ENCODE data around the gene NRM.

DNA sequence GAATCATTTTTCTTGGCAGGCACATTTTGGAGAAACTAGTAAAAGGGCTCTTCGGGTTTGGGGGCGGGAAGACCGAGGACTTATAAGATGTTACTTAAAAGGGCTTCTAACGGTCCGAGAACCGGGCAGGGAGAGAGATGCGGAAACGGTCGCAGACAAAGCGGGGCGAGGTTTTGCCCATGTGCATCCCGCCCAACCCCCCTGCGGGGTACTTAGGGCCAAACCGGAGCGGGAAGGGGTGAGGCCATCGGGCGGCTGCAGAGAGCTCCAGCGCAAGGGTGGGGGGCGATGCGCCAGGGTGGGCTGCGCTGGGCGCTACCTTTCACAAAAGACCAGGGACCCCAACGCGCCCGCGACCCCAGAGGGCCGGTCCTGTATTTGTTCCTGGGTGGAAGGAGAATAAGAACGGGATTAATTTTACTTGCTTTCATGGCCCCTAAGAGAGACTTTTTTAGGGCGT, 30.0 kb upstream of the NRM start:
- TF ChIP-seq, protein P1, sequence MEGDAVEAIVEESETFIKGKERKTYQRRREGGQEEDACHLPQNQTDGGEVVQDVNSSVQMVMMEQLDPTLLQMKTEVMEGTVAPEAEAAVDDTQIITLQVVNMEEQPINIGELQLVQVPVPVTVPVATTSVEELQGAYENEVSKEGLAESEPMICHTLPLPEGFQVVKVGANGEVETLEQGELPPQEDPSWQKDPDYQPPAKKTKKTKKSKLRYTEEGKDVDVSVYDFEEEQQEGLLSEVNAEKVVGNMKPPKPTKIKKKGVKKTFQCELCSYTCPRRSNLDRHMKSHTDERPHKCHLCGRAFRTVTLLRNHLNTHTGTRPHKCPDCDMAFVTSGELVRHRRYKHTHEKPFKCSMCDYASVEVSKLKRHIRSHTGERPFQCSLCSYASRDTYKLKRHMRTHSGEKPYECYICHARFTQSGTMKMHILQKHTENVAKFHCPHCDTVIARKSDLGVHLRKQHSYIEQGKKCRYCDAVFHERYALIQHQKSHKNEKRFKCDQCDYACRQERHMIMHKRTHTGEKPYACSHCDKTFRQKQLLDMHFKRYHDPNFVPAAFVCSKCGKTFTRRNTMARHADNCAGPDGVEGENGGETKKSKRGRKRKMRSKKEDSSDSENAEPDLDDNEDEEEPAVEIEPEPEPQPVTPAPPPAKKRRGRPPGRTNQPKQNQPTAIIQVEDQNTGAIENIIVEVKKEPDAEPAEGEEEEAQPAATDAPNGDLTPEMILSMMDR (IDR thresholded peaks at IDR 0.05 in 2 of 3, conservative IDR thresholded peaks at IDR 0.05 in 1 of 3; ENCODE audit: borderline replicate concordance in 1 of 3, insufficient read depth in 1 of 3, low read depth in 2 of 3, low read length in 2 of 3) = no peak
- TF ChIP-seq JUND (IDR thresholded peaks at IDR 0.05) (no peak), SP1 (IDR thresholded peaks at IDR 0.05; ENCODE audit: low read depth) (no peak), SIN3A (IDR thresholded peaks at IDR 0.05; ENCODE audit: low read depth) (no peak), EGR1 (IDR thresholded peaks at IDR 0.05; ENCODE audit: low read depth) (no peak), EZH2phosphoT487 (IDR thresholded peaks at IDR 0.05; ENCODE audit: borderline replicate concordance) (no peak), POLR2A (IDR thresholded peaks at IDR 0.05; ENCODE audit: borderline replicate concordance, extremely low read depth, insufficient read depth, insufficient read length) (no peak), YY1 (IDR thresholded peaks at IDR 0.05; ENCODE audit: extremely low read depth, insufficient replicate concordance, low read depth, low read length) (no peak)
- TF ChIP-seq, protein P2, sequence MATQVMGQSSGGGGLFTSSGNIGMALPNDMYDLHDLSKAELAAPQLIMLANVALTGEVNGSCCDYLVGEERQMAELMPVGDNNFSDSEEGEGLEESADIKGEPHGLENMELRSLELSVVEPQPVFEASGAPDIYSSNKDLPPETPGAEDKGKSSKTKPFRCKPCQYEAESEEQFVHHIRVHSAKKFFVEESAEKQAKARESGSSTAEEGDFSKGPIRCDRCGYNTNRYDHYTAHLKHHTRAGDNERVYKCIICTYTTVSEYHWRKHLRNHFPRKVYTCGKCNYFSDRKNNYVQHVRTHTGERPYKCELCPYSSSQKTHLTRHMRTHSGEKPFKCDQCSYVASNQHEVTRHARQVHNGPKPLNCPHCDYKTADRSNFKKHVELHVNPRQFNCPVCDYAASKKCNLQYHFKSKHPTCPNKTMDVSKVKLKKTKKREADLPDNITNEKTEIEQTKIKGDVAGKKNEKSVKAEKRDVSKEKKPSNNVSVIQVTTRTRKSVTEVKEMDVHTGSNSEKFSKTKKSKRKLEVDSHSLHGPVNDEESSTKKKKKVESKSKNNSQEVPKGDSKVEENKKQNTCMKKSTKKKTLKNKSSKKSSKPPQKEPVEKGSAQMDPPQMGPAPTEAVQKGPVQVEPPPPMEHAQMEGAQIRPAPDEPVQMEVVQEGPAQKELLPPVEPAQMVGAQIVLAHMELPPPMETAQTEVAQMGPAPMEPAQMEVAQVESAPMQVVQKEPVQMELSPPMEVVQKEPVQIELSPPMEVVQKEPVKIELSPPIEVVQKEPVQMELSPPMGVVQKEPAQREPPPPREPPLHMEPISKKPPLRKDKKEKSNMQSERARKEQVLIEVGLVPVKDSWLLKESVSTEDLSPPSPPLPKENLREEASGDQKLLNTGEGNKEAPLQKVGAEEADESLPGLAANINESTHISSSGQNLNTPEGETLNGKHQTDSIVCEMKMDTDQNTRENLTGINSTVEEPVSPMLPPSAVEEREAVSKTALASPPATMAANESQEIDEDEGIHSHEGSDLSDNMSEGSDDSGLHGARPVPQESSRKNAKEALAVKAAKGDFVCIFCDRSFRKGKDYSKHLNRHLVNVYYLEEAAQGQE (IDR thresholded peaks at IDR 0.05; ENCODE audit: low read depth) = no peak
